ENCODE measurements around the gene DPP10.
A peak's percentile ranks its signal among the peaks of the same experiment; 100 is the strongest.

DPP10 gene

DNA sequence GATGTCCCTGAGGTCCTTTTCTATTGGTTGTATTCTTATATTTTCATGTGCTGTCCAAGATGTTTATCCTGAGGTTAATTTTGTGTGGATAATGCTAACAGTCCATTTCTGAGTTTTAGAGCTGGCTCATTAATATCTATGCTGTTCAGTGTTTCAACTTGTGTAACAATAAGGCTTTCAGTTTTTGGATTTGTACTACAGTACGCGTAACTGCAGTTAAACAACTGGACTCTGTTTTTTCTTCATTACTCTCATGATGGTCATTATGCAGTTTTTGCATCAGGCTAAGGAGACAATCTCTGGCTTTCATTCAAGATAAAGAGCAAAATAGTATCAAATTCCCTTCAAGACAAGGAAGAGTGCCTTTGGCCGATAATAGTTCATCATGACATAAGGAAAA lies 1364.8 kb downstream of the DPP10 start:
- no peak for DNase-seq

DNA sequence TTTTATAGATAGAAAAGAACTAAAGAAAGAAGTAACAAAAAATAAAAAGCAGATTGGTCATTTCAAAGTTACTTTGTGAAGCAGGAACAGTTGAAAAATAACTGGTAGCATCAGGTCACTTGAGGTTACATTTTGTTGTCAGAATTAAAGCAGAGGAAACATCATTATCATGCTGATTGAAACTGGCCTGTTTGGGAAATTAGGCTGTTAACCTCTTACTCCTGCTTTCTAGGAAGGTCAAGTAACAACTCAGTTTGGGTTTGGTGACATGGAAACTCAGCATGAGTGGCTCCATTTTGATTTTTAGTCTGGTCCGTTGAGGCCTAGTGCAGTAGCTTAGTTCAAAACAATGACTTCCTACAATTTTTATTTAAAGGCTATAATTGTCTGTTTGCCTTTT lies 1383.5 kb downstream of the DPP10 start:
- no peak for DNase-seq

DNA sequence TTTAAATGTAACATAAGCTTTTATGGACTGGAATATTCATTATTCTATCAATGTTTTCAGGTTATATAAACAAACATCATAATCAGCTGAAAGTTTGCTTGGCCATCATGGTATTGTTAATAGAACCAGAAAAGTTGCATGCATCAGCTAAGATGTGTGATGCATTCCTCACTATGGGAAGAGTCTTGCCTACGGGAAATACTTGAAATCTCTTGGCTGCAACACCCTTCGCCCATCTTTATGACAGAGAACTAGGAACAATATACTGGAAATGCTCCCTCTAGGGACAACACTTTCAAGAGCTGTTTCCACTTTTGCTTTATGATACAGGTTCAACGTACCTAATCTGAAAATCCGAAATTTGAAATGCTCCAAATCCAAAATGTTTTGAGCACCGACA lies 1390.8 kb downstream of the DPP10 start:
- DNase-seq = no peak

GRCh38 chr2:115838539-115838938 lies 1396.1 kb downstream of the DPP10 start:
- DNase-seq = peak; percentile 14

- DNase-seq = no peak
Measured at GRCh38 chr2:115842306-115842705, 1399.9 kb downstream of the DPP10 start.

DNA sequence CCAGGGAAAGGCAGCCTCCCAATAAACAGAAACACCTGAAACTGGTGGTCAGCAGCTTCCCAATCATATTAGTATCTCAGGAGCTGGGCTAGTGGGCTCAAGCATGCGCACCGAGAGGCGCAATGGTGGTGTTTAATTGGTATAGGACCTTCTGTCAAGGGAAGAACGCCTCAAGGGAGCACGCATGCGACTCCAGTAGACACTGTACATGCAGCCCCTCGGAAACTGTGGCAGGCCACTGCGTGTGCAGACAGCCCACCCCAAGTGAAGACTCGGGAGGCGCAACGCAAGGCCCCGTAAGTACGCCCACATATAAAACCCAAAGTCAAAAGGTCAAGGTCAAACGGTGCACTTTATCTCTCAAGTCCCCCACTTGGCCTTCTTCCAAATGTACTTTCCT lies 1405.8 kb downstream of the DPP10 start:
- no peak for DNase-seq

DNA sequence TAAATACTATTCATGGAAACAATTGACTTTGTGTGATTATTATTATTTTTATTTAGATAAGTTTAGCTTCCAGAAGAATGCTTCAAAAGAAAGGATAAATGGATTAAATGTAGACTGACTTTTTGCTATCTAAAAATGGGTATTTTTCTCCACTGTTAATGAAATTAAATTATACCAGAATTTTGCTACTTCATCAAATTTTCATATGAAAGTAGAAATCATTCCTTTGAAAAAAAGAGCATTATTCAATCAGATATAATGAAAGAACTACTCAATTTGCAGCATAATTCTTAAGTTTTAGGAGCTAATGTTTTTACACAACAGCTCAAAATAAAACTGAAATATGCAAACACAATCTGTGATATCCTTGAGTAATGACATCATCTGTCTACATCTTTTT lies 1424.6 kb downstream of the DPP10 start:
- DNase-seq = no peak

DNA sequence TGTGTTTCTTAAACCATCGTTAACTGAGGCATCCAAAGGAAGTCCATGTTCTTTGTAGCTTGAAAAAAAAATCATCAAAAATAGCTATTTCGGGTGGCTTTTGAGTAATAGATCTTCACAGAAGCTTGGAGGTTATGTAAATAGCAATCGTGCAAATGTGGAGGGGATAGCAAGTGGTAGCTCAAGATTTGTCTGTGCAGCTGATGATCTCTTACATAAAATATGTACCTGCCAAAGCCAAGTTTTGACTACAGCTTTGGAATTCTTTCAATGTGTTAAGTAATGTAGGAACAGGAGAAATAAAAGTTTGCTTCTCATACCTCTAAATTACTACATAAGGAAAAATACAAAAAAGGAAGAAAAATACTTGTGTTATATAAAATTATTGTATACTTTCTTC lies 1432.0 kb downstream of the DPP10 start:
- DNase-seq = no peak

- no peak for DNase-seq
Measured at GRCh38 chr2:115880558-115880957, 1438.1 kb downstream of the DPP10 start.

DNA sequence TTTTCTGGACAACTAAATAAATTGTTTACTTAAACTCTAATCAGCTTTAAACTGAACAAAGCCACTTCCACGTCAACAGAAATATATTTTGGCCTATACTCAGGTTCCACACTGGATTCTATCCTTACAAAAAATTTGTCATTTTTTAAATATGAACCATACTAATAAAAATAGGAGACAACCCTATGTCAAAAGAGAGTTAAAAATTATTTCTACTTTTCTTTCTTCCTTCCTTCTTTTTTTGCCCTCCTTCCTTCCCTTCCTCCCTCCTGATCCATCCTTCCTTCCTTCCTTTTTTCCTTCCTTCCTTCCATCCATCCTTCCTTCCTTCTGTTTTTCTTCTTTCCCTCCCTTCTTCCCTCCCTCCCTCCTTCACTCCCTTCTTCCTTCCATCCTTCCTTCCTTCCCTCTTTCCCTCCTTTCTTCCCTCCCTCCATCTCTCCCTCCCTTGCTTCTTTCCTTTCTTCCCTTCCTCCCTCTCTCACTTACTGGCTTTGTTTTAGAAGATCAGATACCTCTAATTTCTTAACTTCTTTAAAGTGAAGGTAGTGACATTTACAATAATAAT lies 1444.9 kb downstream of the DPP10 start:
- DNase-seq = no peak

Data from DMS153 (cell line).